PC-3 (cell line): ENCODE data around the gene TMCC2. TPM values are rescaled to one million over a fixed set of nuclear protein-coding genes. Genes with fewer than 3 reads are reported as not detected.

Experiments
- ATAC-seq: fragments of 200-7000 bp; cut with Tn5 transposase; 2 replicates; pipeline ENCODE4 v1.9.1; 2020; ENCODE audit warnings: mild to moderate bottlenecking, moderate library complexity
- BruUV-seq: library from RNA; stranded (reverse); fragments of 400-500 nt; replicated peaks from 2 replicates; lab custom pipeline; 2021; lab: Mats Ljungman, UMichigan
- CTCF ChIA-PET: fragments of 300-600 bp; sonication (Branson Sonifier 250); formaldehyde crosslinking; loops from one replicate; lab custom pipeline; 2022; ENCODE audit warnings: antibody characterized with exemption; lab: Charles Lee
- POLR2A ChIA-PET: fragments of 300-600 bp; sonication (Branson Sonifier 250); formaldehyde crosslinking; loops from one replicate; lab custom pipeline; 2022; ENCODE audit warnings: antibody characterized with exemption; ENCODE audit not compliant: unreplicated experiment; lab: Charles Lee
- DNase-seq: peaks from one replicate; pipeline ENCODE4 v3.0.0-alpha.2; 2015
- H2AFZ ChIP-seq: fragments of 300-600 bp; sonication (generic); 2 replicates; pipeline ENCODE4 v1.6.0; 2016; ENCODE audit warnings: antibody characterized with exemption, low read length
- H3F3A ChIP-seq: fragments of 300-600 bp; sonication (generic); one replicate; pipeline ENCODE4 v1.6.0; 2017; ENCODE audit warnings: antibody characterized with exemption, low read length, control low read depth, mild to moderate bottlenecking; ENCODE audit not compliant: unreplicated experiment
- H3K27ac ChIP-seq: fragments of 300-600 bp; sonication (generic); 2 replicates; pipeline ENCODE4 v1.5.1; 2016; ENCODE audit warnings: mild to moderate bottlenecking, low read length
- H3K27me3 ChIP-seq: fragments of 300-600 bp; sonication (generic); 2 replicates; pipeline ENCODE4 v1.6.1; 2016; ENCODE audit warnings: low read length, mixed read lengths
- H3K36me3 ChIP-seq: fragments of 300-600 bp; sonication (generic); 2 replicates; pipeline ENCODE4 v1.6.1; 2016; ENCODE audit warnings: low read depth, mixed run types, low read length, mixed read lengths
- H3K4me1 ChIP-seq: fragments of 300-600 bp; sonication (generic); 2 replicates; pipeline ENCODE4 v1.5.1; 2016; ENCODE audit warnings: low read length; ENCODE audit not compliant: insufficient read depth
- H3K4me2 ChIP-seq: fragments of 300-600 bp; sonication (generic); 2 replicates; pipeline ENCODE4 v1.6.0; 2016; ENCODE audit warnings: low read length
- H3K4me3 ChIP-seq: fragments of 300-600 bp; sonication (generic); 2 replicates; pipeline ENCODE4 v1.5.1; 2016; ENCODE audit warnings: mild to moderate bottlenecking, low read length, mixed read lengths
- H3K79me2 ChIP-seq: fragments of 300-600 bp; sonication (generic); 2 replicates; pipeline ENCODE4 v1.6.1; 2017; ENCODE audit warnings: low read length, mixed read lengths
- H3K9ac ChIP-seq: fragments of 300-600 bp; sonication (generic); 2 replicates; pipeline ENCODE4 v1.6.0; 2016; ENCODE audit warnings: mild to moderate bottlenecking, low read length
- H3K9me2 ChIP-seq: fragments of 300-600 bp; sonication (generic); replicated peaks from 2 replicates; pipeline ENCODE4 v1.6.1; 2016; ENCODE audit warnings: mixed run types, low read length, mixed read lengths
- H3K9me3 ChIP-seq: fragments of 300-600 bp; sonication (generic); 2 replicates; pipeline ENCODE4 v1.6.1; 2016; ENCODE audit warnings: low read length, mixed read lengths
- H4K20me1 ChIP-seq: fragments of 300-600 bp; sonication (generic); 2 replicates; pipeline ENCODE4 v1.6.1; 2016; ENCODE audit warnings: low read length, mixed read lengths
- EZH2 ChIP-seq: fragments of 300-600 bp; sonication (generic); IDR thresholded peaks from one replicate; pipeline ENCODE4 v1.6.1; 2017; ENCODE audit warnings: antibody characterized with exemption, mild to moderate bottlenecking, low read length; ENCODE audit not compliant: unreplicated experiment
- EZH2phosphoT487 ChIP-seq: fragments of 300-600 bp; sonication (generic); IDR thresholded peaks from 2 replicates; pipeline ENCODE4 v1.6.1; 2018; ENCODE audit warnings: mild to moderate bottlenecking, antibody characterized with exemption, low read length, borderline replicate concordance
- intact Hi-C: fragments of 100-400 bp; cut with micrococcal nuclease; formaldehyde crosslinking; loops from 2 replicates; pipeline ENCODE4 v1.9.0; 2023
- total RNA-seq: library from RNA; depleted of rRNA; stranded (reverse); fragments of >200 nt; gene quantifications from 2 replicates; pipeline ENCODE4 v1.2.3, GENCODE V29; 2014
- TF ChIP-seq, protein P1 (sequence below): fragments of 300-600 bp; sonication (generic); conservative IDR thresholded peaks from 2 replicates; pipeline ENCODE4 v1.5.1; 2017; ENCODE audit warnings: antibody characterized with exemption, low read depth, mild to moderate bottlenecking, low read length

TMCC2 gene
- total RNA-seq, 1 experiment from 2014 or later = 8.7 TPM

DNA sequence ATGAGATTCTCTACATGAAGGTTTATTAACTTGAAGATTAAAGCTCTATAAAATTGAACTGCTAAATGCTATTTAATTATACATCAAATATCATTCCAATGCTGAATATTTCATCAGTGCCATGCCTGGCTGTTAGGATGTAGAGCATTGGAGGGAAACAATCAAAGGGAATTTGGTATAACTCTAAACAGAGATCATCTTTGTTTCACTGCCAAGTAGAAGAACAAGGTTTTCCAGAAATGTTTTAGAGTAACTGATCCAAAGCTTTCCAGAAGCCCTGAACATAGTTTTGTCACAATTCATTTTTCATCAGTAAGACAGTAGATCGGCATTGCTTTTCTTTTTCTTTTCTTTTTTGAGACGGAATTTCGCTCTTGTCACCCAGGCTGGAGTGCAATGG, 10.3 kb upstream of the TMCC2 start:
- Histone ChIP-seq H3K9me2 (no peaks in the 10 kb centered on the region), H3K4me3 (no peak overlapping the region), H3K4me1 (no peaks in the 10 kb centered on the region), H3K4me2 (no peak overlapping the region), H3K9me3 (no peaks in the 10 kb centered on the region), H3K36me3 (no peaks in the 10 kb centered on the region), H3K27me3 (no peaks in the 10 kb centered on the region), H3F3A (no peaks in the 10 kb centered on the region), H3K27ac (no peak overlapping the region), H3K9ac (no peak overlapping the region), H3K79me2 (no peaks in the 10 kb centered on the region), H2AFZ (no peak overlapping the region), H4K20me1 (no peaks in the 10 kb centered on the region)
- ChIA-PET CTCF (no interaction called here), POLR2A (no interaction called here)
- intact Hi-C loops = no loop called here
- TF ChIP-seq, protein P1, sequence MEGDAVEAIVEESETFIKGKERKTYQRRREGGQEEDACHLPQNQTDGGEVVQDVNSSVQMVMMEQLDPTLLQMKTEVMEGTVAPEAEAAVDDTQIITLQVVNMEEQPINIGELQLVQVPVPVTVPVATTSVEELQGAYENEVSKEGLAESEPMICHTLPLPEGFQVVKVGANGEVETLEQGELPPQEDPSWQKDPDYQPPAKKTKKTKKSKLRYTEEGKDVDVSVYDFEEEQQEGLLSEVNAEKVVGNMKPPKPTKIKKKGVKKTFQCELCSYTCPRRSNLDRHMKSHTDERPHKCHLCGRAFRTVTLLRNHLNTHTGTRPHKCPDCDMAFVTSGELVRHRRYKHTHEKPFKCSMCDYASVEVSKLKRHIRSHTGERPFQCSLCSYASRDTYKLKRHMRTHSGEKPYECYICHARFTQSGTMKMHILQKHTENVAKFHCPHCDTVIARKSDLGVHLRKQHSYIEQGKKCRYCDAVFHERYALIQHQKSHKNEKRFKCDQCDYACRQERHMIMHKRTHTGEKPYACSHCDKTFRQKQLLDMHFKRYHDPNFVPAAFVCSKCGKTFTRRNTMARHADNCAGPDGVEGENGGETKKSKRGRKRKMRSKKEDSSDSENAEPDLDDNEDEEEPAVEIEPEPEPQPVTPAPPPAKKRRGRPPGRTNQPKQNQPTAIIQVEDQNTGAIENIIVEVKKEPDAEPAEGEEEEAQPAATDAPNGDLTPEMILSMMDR = no peak
- TF ChIP-seq EZH2phosphoT487 (no peak), EZH2 (no peak)
- no TSS peak for BruUV-seq
- DNase-seq (no peak), ATAC-seq (no peak)

DNA sequence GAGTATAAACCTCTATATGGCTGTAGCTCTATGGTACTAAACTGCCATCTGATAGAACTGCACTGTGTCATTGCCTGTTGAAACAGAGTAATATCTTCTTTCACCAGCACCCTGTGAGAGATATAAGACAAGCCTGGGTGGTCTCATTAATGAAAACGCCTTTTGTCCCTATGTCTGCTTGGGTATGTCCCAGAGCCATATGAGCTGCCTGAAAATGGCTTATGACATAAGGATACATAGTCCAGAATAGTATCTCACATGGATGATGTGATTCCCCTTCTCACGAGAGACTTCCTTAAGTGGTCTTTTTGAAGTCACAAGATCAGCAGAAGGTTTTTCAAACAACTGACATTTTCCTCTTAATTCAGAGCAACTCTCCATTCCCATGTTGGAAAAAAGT, 7.3 kb upstream of the TMCC2 start:
- Histone ChIP-seq H4K20me1 (no peaks in the 10 kb centered on the region), H3K9me3 (no peaks in the 10 kb centered on the region), H3K9me2 (no peaks in the 10 kb centered on the region), H3K4me2 (no peak overlapping the region), H3K27ac (no peak overlapping the region), H2AFZ (no peak overlapping the region), H3K4me3 (no peak overlapping the region), H3K36me3 (no peaks in the 10 kb centered on the region), H3F3A (no peaks in the 10 kb centered on the region), H3K79me2 (no peaks in the 10 kb centered on the region), H3K9ac (no peak overlapping the region), H3K27me3 (no peaks in the 10 kb centered on the region), H3K4me1 (no peaks in the 10 kb centered on the region)
- no peak for ATAC-seq
- DNase-seq = no peak
- no TSS peak for BruUV-seq
- ChIA-PET CTCF (no interaction called here), POLR2A (no interaction called here)
- intact Hi-C loops = no loop called here
- TF ChIP-seq, protein P1 = no peak
- TF ChIP-seq EZH2phosphoT487 (no peak), EZH2 (no peak)

DNA sequence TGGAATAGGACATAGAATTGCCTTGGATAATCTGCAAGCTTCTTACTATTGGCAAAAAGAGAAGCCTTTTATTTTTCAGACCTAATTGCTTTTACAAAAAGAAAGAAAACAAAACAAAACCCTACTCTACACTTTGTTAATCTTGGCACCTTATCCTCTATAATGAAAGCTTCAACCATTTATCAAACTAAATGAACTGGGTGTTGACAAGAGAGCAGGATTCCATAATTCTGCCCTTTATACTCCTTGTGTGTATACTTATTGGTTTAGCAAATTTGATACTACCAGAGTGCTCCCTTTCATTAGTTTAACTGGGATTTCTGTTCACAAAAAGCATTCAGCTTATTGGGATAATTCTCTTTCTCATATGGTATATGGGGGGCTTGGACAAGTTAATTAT, 3.0 kb upstream of the TMCC2 start:
- CTCF ChIA-PET = no interaction called here

More for the DNA sequence above, 3.0 kb upstream of the TMCC2 start:
- ATAC-seq (no peak), DNase-seq (no peak)
- Histone ChIP-seq H4K20me1 (no peaks in the 10 kb centered on the region), H3K27ac (no peak overlapping the region), H3K4me3 (no peak overlapping the region), H3K9ac (no peak overlapping the region), H3K27me3 (no peaks in the 10 kb centered on the region), H3F3A (no peaks in the 10 kb centered on the region), H3K79me2 (no peaks in the 10 kb centered on the region), H3K4me1 (peaks cover 15% of the 10 kb centered on the region), H3K9me2 (no peaks in the 10 kb centered on the region), H3K36me3 (no peaks in the 10 kb centered on the region), H2AFZ (no peak overlapping the region), H3K4me2 (no peak overlapping the region), H3K9me3 (no peaks in the 10 kb centered on the region)
- intact Hi-C loops = loop anchor here (5.0 kb wide), 1 partner anchor 47 kb away; no protein-coding TSS in a partner anchor
- no TSS peak for BruUV-seq
- TF ChIP-seq EZH2phosphoT487 (no peak), EZH2 (no peak)
- TF ChIP-seq, protein P1 = no peak
- POLR2A ChIA-PET = no interaction called here
